ENCODE data around the gene COLEC11.

DNA sequence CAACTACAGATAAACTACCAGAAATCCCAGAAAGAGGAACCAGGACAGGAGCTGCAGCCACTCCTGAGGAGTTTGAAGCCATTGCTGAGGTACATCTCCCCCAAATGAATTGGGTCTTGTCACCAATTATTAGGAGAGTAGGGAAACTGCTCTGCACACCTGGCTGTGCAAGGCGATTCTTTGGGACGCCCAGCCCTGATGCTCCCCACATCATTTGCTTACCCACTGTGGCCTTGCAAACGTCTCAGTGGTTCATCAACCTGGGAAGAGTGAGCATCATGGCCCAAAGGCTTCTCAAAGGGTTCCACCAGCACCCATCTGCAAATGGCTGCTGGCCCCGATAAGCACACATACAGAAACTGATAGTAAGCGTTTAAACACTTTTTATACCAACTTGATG, 86.7 kb downstream of the COLEC11 start:
- TF ChIP-seq POLR2A (IDR thresholded peaks at IDR 0.05; ENCODE audit: low read depth), result no peak
- TF ChIP-seq, protein P1, sequence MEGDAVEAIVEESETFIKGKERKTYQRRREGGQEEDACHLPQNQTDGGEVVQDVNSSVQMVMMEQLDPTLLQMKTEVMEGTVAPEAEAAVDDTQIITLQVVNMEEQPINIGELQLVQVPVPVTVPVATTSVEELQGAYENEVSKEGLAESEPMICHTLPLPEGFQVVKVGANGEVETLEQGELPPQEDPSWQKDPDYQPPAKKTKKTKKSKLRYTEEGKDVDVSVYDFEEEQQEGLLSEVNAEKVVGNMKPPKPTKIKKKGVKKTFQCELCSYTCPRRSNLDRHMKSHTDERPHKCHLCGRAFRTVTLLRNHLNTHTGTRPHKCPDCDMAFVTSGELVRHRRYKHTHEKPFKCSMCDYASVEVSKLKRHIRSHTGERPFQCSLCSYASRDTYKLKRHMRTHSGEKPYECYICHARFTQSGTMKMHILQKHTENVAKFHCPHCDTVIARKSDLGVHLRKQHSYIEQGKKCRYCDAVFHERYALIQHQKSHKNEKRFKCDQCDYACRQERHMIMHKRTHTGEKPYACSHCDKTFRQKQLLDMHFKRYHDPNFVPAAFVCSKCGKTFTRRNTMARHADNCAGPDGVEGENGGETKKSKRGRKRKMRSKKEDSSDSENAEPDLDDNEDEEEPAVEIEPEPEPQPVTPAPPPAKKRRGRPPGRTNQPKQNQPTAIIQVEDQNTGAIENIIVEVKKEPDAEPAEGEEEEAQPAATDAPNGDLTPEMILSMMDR (IDR thresholded peaks at IDR 0.05), result no peak

All from esophagus muscularis mucosa (tissue), 3 donors.